ENCODE results near the gene CYP2A6.
"Not testable (repeated sequence)": the region's sequence is repeated elsewhere in the genome, so short reads cannot be mapped to it uniquely, and the experiment has no call there.

Gene CYP2A6

DNA sequence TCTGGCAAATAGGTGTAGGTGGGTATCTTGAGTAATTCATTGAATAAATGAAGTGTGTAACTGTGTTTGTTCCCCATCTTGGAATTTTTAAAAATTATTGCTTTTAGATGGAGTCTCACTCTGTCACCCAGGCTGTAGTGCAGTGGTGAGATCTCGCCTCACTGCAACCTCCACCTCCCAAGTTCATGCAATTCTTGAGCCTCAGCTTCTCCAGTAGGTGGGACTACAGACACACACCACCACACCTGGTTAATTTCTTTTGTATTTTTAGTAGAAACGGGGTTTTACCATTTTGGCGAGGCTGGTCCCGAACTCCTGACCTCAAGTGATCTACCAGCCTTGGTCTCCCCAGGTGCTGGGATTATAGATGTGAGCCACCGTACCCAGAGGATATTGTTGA is 7.9 kb upstream of the CYP2A6 start:
- Histone ChIP-seq H3K9ac (ENCODE audit: low read length) (no peak overlapping the region), H3K27me3 (ENCODE audit: insufficient read depth, low read length) (no peaks in the 10 kb centered on the region), H3F3A (ENCODE audit: insufficient read depth, low read length) (no peaks in the 10 kb centered on the region), H3K4me1 (ENCODE audit: insufficient read depth, low read length, severe bottlenecking) (no peaks in the 10 kb centered on the region), H3K4me3 (ENCODE audit: low read depth, low read length, poor library complexity, severe bottlenecking) (no peak overlapping the region), H3K9me2 (ENCODE audit: low read depth, low read length) (no peaks in the 10 kb centered on the region), H3K27ac (ENCODE audit: low read depth, low read length, poor library complexity, severe bottlenecking) (no peak overlapping the region), H3K79me2 (ENCODE audit: insufficient read depth, low read length) (no peaks in the 10 kb centered on the region), H2AFZ (ENCODE audit: low read length) (no peak overlapping the region), H3K4me2 (ENCODE audit: low read length) (no peak overlapping the region), H3K36me3 (ENCODE audit: insufficient read depth, low read length) (no peaks in the 10 kb centered on the region), H3K9me3 (ENCODE audit: low read length) (no peaks in the 10 kb centered on the region), H4K20me1 (ENCODE audit: insufficient read depth, low read length) (no peaks in the 10 kb centered on the region)
- TF ChIP-seq, protein P1, sequence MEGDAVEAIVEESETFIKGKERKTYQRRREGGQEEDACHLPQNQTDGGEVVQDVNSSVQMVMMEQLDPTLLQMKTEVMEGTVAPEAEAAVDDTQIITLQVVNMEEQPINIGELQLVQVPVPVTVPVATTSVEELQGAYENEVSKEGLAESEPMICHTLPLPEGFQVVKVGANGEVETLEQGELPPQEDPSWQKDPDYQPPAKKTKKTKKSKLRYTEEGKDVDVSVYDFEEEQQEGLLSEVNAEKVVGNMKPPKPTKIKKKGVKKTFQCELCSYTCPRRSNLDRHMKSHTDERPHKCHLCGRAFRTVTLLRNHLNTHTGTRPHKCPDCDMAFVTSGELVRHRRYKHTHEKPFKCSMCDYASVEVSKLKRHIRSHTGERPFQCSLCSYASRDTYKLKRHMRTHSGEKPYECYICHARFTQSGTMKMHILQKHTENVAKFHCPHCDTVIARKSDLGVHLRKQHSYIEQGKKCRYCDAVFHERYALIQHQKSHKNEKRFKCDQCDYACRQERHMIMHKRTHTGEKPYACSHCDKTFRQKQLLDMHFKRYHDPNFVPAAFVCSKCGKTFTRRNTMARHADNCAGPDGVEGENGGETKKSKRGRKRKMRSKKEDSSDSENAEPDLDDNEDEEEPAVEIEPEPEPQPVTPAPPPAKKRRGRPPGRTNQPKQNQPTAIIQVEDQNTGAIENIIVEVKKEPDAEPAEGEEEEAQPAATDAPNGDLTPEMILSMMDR (IDR thresholded peaks at IDR 0.05; ENCODE audit: low read length): no peak
- TF ChIP-seq EZH2 (IDR thresholded peaks at IDR 0.05; ENCODE audit: borderline replicate concordance, low read length): no peak

DNA sequence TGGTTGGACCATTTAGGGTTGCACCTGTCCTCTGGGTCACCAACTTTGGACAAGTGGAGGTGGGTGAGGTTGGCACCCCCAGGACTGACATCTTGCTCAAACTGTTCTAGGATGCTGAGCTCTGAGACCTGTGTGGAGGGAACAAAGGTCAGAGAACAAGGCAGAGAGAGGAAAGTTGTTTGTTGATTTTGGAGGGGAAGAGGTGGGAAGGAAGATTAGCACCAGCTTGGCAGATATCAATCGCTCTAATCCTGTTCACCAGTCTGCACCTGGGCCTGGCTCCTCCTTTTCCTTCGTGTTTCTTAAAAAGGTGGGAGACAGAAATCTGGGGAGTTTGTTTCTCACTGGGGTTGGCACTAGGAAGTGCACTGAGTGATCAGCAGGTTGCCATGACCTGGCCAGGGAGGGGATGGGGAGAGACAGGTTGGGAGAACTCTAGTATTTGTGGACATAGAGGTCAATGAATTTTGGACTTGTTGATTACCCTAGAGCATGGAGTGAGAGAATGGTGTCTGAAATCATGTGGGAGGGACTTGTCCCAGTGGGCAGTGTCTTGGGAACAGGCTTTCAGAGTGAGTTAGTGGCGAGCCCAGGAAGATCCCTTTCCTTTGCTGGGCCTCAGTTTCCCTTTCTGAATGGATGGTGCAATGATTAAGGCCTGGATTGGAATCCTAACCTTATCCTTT is 2.4 kb upstream of the CYP2A6 start:
- H3K27me3 ChIP-seq (ENCODE audit: insufficient read depth, low read length); H3K9ac ChIP-seq (ENCODE audit: low read length); H3K9me2 ChIP-seq (ENCODE audit: low read depth, low read length); H3K36me3 ChIP-seq (ENCODE audit: insufficient read depth, low read length); H3K79me2 ChIP-seq (ENCODE audit: insufficient read depth, low read length); H2AFZ ChIP-seq (ENCODE audit: low read length); H3F3A ChIP-seq (ENCODE audit: insufficient read depth, low read length); H3K9me3 ChIP-seq (ENCODE audit: low read length); H4K20me1 ChIP-seq (ENCODE audit: insufficient read depth, low read length); H3K27ac ChIP-seq (ENCODE audit: low read depth, low read length, poor library complexity, severe bottlenecking); H3K4me1 ChIP-seq (ENCODE audit: insufficient read depth, low read length, severe bottlenecking); H3K4me3 ChIP-seq (ENCODE audit: low read depth, low read length, poor library complexity, severe bottlenecking); H3K4me2 ChIP-seq (ENCODE audit: low read length): not testable (repeated sequence)

DNA sequence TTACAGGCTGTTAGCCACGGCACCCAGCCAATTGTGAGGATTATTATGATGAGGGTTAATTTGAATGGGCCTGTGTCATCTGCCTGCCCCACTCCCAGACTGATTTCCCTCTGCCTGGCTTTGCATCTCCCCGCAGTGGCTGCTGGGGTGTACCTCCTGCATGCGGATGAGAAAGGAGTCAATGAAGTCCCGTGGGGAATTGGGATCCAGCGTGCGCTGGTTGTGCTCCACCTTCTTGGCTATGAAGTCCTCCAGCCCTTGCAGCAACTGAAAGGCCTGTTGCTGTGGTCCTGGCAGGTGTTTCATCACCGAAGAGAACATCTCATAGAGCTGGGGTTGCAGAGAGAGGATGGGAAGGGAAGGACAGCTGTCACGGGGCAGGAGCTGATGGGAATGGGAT is 3.5 kb downstream of the CYP2A6 start:
- not testable (repeated sequence) for H3F3A ChIP-seq (ENCODE audit: insufficient read depth, low read length); H3K27ac ChIP-seq (ENCODE audit: low read depth, low read length, poor library complexity, severe bottlenecking); H3K27me3 ChIP-seq (ENCODE audit: insufficient read depth, low read length); H3K4me1 ChIP-seq (ENCODE audit: insufficient read depth, low read length, severe bottlenecking); H3K4me2 ChIP-seq (ENCODE audit: low read length); H3K4me3 ChIP-seq (ENCODE audit: low read depth, low read length, poor library complexity, severe bottlenecking); H3K36me3 ChIP-seq (ENCODE audit: insufficient read depth, low read length); H3K9ac ChIP-seq (ENCODE audit: low read length); H4K20me1 ChIP-seq (ENCODE audit: insufficient read depth, low read length); H3K79me2 ChIP-seq (ENCODE audit: insufficient read depth, low read length); H2AFZ ChIP-seq (ENCODE audit: low read length); H3K9me2 ChIP-seq (ENCODE audit: low read depth, low read length); H3K9me3 ChIP-seq (ENCODE audit: low read length)

DNA sequence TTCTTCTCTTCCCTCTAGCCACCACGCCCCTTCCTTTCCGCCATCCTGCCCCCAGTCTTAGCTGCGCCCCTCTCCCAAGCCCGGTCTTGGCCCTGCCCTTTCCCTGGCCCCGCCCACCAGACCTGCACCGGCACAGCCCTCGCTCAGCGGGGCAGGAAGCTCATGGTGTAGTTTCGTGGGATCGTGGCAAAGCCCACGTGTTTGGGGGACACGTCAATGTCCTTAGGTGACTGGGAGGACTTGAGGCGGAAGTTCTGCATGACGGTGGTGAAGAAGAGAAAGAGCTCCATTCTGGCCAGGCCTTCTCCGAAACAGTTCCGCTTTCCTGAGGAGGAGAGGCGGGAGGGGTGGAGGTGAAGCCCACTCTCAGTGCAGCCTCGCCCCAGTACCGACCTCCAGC is 6.6 kb downstream of the CYP2A6 start:
- H4K20me1 ChIP-seq (ENCODE audit: insufficient read depth, low read length); H2AFZ ChIP-seq (ENCODE audit: low read length); H3K9me2 ChIP-seq (ENCODE audit: low read depth, low read length); H3K4me1 ChIP-seq (ENCODE audit: insufficient read depth, low read length, severe bottlenecking); H3K9me3 ChIP-seq (ENCODE audit: low read length); H3K9ac ChIP-seq (ENCODE audit: low read length); H3K27me3 ChIP-seq (ENCODE audit: insufficient read depth, low read length); H3K36me3 ChIP-seq (ENCODE audit: insufficient read depth, low read length); H3F3A ChIP-seq (ENCODE audit: insufficient read depth, low read length); H3K79me2 ChIP-seq (ENCODE audit: insufficient read depth, low read length); H3K27ac ChIP-seq (ENCODE audit: low read depth, low read length, poor library complexity, severe bottlenecking): not testable (repeated sequence)
- H3K4me2 ChIP-seq (ENCODE audit: low read length): peak overlapping the region; percentile 56
- H3K4me3 ChIP-seq (ENCODE audit: low read depth, low read length, poor library complexity, severe bottlenecking): peak overlapping the region; percentile 41

DNA sequence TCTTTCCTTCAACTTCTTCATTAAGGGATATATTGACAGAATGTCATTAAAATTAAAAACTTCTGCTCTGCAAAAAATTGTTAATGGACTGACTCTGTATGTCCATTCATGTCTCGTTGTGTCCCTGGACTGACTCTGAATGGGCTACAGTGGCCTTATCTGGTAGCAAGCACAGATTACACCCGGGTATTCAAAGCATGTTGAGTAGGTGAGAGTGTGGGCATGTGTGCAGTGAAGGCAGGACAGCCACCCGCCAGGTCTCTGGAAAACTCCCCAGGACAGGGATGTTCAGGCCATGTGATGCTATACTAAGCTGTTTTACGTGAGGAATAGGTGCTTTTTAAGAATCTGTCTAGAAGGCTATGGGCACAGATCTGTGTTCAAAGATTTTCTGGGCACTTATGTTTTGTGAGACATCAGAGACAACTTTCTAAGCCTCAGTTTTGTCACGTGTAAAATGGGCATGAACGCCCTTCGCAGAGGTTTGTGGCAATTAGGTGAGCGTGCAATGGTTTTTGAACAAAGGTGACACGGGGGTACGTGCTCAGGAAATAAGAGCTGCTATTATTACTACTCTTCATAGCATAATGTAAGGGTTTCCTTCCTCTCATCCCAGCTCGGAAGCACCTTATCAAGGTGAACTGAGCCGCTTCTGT is 7.1 kb downstream of the CYP2A6 start:
- H4K20me1 ChIP-seq (ENCODE audit: insufficient read depth, low read length); H3F3A ChIP-seq (ENCODE audit: insufficient read depth, low read length); H3K9me2 ChIP-seq (ENCODE audit: low read depth, low read length); H3K27me3 ChIP-seq (ENCODE audit: insufficient read depth, low read length); H2AFZ ChIP-seq (ENCODE audit: low read length); H3K4me1 ChIP-seq (ENCODE audit: insufficient read depth, low read length, severe bottlenecking); H3K36me3 ChIP-seq (ENCODE audit: insufficient read depth, low read length); H3K9ac ChIP-seq (ENCODE audit: low read length); H3K79me2 ChIP-seq (ENCODE audit: insufficient read depth, low read length); H3K27ac ChIP-seq (ENCODE audit: low read depth, low read length, poor library complexity, severe bottlenecking); H3K9me3 ChIP-seq (ENCODE audit: low read length): not testable (repeated sequence)
- Histone ChIP-seq H3K4me2 (ENCODE audit: low read length) (peak overlapping the region; percentile 56), H3K4me3 (ENCODE audit: low read depth, low read length, poor library complexity, severe bottlenecking) (peak overlapping the region; percentile 41)

DNA sequence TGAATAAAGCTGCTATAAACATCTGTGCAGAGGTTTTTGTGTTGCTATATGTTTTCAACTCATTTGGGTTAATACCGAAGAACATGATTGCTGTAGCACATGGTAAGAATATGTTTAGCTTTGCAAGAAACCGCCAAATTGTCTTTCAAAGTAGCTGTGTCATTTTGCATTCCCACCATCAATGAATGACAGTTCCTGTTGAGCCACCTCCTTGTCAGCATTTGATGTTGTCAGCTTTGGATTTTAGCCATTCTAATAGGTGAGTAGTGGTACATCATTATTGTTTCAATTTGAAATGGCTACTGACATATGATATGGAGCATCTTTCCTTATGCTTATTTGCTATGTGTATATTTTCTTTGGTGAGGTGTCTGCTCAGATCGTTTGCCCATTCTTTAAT is 8.2 kb downstream of the CYP2A6 start:
- H3K79me2 ChIP-seq (ENCODE audit: insufficient read depth, low read length); H3K27me3 ChIP-seq (ENCODE audit: insufficient read depth, low read length); H3K9me3 ChIP-seq (ENCODE audit: low read length); H3K4me2 ChIP-seq (ENCODE audit: low read length); H3K36me3 ChIP-seq (ENCODE audit: insufficient read depth, low read length); H3K9me2 ChIP-seq (ENCODE audit: low read depth, low read length); H3K27ac ChIP-seq (ENCODE audit: low read depth, low read length, poor library complexity, severe bottlenecking); H3K4me1 ChIP-seq (ENCODE audit: insufficient read depth, low read length, severe bottlenecking); H2AFZ ChIP-seq (ENCODE audit: low read length); H3F3A ChIP-seq (ENCODE audit: insufficient read depth, low read length); H3K4me3 ChIP-seq (ENCODE audit: low read depth, low read length, poor library complexity, severe bottlenecking); H4K20me1 ChIP-seq (ENCODE audit: insufficient read depth, low read length); H3K9ac ChIP-seq (ENCODE audit: low read length): not testable (repeated sequence)

DNA sequence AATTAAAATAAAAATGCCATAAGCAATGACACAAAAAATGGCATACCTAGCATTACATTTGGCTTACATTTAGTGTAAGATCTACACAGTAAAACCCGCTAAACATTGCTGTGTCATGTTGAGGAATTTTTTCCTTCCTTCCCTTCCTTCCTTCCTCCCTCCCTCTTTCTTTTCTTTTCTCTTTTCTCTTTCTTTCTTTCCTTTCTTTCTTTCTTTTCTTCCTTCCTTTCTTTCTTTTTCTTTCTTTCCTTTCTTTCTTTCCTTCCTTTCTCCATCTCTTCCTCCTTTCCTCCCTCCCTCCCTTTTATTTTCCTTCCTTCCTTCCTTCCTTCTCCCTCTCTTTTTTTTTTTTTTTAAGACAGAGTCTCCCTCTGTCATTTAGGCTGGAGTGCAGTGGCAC is 11.8 kb downstream of the CYP2A6 start:
- not testable (repeated sequence) for H3K9ac ChIP-seq (ENCODE audit: low read length); H3K4me3 ChIP-seq (ENCODE audit: low read depth, low read length, poor library complexity, severe bottlenecking); H3K36me3 ChIP-seq (ENCODE audit: insufficient read depth, low read length); H3K27me3 ChIP-seq (ENCODE audit: insufficient read depth, low read length); H3K9me3 ChIP-seq (ENCODE audit: low read length); H3K4me1 ChIP-seq (ENCODE audit: insufficient read depth, low read length, severe bottlenecking); H3K4me2 ChIP-seq (ENCODE audit: low read length); H3K79me2 ChIP-seq (ENCODE audit: insufficient read depth, low read length); H4K20me1 ChIP-seq (ENCODE audit: insufficient read depth, low read length); H2AFZ ChIP-seq (ENCODE audit: low read length); H3F3A ChIP-seq (ENCODE audit: insufficient read depth, low read length); H3K9me2 ChIP-seq (ENCODE audit: low read depth, low read length); H3K27ac ChIP-seq (ENCODE audit: low read depth, low read length, poor library complexity, severe bottlenecking)
